Measurements from ENCODE around the gene RNF123.

Gene RNF123

DNA sequence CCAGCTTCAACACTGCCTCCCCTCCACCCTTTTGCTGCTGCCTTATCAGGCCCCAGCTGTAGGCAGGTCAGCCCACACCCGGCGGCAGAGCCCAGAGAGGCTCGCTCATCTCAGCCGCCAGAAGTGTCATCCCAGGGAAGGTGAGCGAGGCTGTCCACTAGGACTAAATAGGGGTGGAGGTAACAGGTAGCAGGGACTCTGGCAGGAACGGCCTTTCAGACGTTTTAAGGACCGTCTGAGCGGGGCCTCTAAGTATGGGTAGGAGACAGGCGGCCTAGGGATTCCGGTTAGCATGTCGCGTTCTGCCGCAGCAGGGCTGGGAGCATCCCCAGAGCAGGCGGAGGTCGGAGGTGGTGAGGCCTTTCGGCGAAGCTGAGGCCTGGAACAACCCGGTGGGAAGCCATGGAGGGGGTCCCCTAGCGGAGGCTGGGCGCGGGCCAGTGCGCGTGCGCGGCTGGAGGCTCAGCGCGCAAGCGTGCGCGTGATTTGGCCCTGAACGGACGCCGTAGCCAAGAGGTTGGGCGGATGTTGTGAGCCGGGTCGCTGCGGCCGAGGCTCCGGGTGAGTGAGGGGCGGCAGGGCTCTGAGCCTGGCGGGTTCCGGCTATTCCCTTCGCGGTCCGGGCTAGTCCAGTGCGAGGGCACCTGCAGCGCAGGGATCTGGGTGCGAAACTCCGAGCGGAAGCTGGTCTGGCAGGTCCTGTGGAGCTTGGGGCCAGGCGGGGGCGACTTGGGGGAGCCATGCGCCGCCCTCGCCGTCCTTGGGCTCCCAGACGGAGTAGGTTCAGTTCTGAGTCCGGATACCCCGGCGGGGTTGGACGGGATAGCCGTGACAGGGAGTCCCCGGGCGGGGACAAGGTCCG, at the start of gene RNF123, which contains the start of gene MST1:
Gene RNF123 (plus strand): TSS at position 512 of the 862 bp plus-strand sequence. CDS start 1,609 bp downstream, outside the sequence.
Gene MST1 (minus strand): TSS at position 429 of the 862 bp plus-strand sequence. CDS start 783 bp downstream, outside the sequence.
- no peak for DNase-seq

DNA sequence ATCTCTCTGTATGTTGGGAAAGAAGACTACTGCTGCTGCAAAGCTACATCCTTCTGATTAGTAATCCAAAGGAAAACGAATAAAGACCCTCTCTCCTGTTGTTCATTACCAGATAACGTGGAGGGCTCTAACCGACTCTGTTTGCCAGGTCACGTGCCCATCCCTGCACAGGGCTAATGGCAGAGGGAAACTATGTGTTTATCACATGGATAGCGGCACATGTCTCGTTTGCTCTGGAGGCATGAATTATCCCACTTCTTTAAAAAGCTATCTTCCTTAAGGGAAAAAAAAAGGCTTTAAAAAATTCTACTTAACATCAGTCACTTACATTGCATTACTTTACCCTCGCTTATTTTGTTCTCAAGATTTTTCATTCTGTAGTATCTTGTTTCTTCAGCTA, 48.1 kb upstream of the RNF123 start:
- DNase-seq, result no peak

DNA sequence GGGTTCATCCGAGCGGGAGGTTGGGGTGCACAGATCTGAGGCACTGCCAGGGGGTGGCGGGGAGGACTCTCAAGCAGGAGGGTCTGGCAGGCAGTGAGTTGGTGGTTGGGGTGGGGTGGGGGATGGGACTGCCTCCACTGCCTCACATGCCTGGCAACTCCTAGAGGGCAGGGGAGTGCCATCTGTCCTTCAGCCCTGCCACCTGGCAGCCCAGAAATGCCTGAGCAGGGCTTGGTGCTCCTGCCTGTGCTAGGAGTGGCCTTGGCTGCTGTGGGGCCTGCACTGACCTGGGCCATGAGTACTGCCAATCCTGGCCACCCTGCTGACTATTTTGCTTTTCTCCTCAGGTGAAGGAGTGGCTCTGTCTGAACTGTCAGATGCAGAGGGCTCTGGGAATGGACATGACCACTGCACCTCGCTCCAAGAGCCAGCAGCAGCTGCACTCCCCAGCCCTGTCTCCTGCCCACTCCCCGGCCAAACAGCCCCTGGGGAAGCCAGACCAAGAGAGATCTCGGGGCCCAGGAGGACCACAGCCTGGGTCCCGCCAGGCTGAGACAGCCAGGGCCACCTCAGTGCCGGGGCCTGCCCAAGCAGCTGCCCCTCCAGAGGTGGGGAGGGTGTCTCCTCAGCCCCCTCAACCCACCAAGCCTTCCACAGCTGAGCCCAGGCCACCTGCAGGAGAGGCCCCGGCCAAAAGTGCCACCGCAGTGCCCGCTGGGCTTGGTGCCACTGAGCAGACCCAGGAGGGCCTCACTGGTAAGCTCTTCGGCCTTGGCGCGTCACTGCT, 47.2 kb upstream of the RNF123 start:
- DNase-seq, result no peak

DNA sequence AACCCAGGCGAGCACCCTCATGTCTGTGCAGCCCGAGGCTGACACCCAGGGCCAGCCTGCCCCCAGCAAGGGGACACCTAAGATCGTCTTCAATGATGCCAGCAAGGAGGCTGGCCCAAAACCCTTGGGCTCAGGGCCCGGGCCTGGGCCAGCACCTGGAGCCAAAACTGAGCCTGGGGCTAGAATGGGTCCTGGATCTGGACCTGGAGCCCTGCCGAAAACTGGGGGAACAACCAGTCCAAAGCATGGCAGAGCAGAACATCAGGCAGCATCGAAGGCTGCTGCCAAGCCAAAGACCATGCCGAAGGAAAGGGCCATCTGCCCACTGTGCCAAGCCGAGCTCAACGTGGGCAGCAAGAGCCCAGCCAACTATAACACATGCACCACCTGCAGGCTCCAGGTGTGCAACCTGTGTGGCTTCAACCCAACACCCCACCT, 46.6 kb upstream of the RNF123 start:
- DNase-seq, result no peak

DNA sequence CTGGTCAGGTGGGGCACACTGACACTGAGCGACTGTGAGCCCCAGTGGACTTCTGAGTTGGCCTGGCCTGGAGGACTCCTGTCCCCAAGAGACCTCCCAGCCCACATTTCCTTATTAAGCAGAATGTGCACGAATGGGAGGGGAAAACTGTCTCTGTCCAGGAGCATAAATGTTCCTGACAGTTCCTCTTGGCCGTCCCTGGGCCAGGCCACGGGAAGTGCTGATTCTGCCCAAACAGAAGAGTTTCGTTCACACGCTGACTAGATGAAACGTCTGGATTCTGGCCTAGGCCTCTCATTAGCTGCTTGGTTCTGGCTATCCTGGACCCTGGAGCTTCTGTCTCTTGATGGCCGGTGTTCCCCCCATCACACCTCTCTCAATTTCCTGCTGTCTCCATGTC, 44.7 kb upstream of the RNF123 start:
- no peak for DNase-seq

DNA sequence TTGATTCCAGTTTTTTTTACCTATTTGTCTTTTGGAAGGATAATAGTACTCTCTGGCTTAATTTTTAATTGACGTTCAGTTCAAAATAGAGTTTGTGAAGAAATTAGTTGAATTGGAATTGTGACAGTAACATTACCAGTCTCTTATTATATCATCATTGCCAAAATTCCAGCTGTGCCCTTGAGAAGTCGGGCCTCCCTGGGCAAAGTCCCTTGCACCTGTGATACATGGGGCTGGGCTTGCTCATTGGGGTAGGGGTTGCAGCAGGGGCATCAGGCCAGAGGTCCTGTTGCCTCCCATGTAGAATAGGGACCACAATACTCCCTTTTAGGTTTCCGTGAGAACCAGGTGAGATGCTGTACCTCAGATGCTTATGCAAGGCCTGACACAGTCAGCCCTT, 43.1 kb upstream of the RNF123 start:
- DNase-seq, result no peak

DNA sequence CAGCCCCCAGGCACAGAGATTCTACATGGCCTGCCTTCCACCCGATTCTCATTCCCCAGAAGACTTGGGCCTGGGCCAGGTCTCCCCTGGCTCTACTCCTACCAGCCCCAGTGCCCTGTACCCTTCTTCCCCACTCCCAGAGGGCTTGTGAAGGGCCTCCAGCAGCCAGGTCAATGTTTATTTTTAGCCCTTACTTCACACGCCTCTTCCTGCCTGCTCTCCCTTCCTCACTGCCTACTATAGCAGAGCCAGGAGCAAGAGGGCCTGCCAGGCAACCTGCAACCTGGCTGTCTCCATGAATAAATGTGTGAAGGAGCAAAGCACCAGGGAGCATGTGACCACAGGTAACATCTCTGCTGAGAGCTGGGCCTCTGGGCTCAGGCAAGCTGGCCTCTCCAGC, 41.6 kb upstream of the RNF123 start:
- DNase-seq, result no peak

DNA sequence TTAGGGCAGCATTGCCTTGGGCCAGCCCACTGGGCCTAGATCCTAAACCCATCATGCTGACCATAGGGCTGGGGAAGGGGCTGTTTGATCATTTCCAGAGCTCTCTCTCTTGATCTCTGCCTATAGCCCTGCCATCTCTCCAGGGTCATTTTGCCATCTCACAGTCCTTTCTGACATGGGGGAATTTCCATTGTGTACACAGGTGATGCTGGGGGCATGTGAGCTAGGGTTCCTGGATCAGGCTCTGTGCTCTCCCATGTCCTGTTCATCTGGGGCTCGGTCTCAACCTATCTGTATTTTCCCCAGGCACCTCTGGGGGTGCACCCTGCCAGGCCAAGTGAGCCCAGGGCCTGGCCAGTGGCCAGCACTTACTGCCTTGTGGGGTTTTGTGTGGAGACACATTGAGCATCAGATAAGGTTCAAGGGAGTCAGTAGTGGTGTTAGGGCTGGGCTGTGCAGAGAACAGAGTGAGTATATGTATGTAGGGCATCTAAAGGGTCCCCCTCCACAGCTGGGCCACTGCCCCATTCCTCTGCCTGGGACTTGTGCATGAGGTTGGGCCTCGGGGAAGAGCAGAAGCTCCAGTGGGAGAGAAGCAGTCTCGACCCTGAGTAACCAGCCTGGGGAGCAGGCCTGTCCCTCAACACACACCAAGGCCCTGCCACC, 40.9 kb upstream of the RNF123 start:
- no peak for DNase-seq

DNA sequence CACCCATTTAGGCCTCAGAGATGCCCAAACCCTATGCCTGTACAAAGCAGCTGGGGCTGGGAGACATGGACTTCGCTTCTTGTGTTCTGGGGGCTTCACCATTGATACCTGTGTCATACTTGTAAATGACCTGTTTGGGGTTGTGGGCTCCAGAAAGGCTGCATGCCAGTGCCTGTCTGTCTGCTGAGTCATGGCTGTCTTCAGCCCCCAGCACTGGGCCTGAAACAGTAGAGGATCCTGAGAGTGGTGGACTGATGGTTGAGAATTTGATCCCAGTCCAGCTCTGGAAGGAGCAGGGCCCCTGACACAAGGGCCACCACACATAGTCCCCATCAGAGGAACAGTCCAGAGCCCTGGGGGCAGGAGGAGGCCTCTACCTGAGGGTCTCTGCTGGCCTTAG, 39.8 kb upstream of the RNF123 start:
- DNase-seq, result no peak

DNA sequence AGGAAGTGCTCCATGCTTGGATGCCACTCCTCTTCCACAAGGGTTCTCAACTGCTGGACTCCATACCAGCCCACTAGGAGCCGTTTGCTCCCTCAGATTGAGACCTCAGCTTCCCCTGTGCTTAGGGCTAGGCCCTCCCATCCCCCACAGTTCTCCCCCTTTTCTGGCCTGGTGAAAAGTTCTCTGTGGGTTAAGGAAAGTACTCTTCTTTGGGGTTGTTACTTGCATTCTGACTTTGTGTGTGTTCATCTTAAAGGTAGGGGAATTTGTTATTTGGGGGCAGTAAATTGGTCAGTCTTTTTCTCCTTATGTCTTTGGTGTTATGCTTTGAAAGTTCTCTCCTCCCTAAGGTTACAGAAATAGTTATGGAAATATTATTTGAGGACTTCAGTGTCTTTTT, 39.2 kb upstream of the RNF123 start:
- no peak for DNase-seq

DNA sequence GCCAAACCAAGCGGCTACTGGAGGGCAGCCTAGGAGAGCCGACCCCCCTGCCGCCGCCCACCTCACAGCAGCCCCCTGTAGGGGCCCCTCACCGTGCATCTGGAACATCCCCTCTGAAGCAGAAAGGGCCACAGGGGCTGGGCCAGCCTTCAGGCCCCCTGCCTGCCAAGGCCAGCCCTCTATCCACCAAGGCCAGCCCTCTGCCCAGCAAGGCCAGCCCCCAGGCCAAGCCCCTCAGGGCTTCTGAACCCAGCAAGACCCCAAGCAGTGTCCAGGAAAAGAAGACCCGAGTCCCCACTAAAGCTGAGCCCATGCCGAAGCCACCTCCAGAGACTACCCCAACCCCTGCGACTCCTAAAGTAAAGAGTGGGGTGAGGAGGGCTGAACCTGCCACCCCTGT, 38.7 kb upstream of the RNF123 start:
- no peak for DNase-seq

DNA sequence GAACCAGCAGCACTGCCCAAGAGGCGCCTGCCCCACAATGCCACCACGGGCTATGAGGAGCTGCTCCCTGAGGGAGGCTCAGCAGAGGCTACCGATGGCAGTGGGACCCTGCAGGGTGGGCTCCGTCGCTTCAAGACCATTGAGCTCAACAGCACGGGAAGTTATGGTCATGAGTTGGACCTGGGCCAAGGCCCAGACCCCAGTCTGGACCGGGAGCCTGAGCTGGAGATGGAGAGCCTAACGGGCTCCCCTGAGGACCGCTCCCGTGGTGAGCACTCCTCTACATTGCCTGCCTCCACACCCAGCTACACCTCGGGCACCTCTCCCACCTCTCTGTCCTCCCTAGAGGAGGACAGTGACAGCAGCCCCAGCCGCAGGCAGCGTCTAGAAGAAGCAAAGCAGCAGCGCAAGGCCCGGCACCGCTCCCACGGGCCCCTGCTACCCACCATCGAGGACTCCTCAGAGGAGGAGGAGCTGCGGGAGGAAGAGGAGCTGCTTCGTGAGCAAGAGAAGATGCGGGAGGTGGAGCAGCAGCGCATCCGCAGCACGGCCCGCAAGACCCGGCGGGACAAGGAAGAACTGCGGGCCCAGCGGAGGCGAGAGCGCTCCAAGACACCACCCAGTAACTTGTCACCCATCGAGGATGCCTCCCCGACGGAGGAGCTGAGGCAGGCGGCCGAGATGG, 37.0 kb upstream of the RNF123 start:
- no peak for DNase-seq

DNA sequence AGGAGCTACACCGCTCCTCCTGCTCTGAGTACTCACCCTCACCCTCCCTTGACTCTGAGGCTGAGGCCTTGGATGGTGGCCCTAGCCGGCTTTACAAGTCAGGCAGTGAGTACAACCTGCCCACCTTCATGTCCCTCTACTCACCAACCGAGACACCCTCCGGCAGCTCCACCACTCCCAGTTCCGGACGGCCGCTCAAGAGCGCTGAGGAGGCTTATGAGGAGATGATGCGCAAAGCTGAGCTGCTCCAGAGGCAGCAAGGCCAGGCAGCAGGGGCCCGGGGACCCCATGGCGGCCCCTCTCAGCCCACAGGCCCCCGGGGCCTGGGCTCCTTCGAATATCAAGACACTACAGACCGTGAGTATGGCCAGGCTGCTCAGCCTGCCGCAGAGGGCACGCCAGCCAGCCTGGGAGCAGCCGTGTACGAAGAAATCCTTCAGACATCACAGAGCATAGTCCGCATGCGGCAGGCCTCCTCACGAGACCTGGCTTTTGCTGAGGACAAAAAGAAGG, 36.4 kb upstream of the RNF123 start:
- DNase-seq, result no peak

DNA sequence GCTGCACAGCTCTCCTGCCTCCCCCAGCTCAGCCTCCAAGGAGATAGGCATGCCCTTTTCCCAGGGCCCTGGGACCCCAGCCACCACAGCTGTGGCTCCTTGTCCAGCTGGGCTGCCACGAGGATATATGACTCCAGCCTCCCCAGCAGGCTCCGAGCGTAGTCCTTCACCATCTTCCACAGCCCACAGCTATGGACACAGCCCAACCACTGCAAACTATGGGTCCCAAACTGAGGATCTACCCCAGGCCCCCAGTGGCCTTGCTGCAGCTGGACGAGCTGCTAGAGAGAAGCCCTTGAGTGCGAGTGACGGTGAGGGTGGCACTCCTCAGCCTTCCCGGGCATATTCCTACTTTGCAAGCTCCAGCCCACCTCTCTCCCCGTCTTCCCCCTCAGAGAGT, 35.7 kb upstream of the RNF123 start:
- no peak for DNase-seq

DNA sequence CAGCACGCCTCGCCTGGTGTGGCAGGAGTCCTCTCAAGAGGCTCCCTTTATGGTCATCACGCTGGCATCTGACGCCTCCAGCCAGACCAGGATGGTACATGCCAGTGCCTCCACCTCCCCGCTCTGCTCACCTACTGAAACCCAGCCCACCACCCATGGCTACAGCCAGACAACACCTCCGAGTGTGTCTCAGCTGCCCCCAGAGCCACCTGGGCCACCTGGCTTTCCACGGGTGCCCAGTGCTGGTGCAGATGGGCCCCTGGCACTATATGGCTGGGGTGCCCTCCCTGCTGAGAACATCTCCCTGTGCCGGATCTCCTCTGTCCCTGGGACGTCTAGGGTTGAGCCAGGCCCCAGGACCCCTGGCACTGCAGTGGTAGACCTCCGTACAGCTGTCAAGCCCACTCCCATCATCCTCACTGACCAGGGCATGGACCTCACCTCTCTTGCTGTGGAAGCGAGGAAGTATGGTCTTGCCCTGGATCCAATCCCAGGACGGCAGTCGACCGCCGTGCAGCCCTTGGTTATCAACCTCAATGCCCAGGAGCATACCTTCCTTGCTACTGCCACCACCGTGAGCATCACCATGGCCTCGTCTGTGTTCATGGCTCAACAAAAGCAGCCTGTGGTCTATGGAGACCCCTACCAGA, 35.1 kb upstream of the RNF123 start:
- no peak for DNase-seq

DNA sequence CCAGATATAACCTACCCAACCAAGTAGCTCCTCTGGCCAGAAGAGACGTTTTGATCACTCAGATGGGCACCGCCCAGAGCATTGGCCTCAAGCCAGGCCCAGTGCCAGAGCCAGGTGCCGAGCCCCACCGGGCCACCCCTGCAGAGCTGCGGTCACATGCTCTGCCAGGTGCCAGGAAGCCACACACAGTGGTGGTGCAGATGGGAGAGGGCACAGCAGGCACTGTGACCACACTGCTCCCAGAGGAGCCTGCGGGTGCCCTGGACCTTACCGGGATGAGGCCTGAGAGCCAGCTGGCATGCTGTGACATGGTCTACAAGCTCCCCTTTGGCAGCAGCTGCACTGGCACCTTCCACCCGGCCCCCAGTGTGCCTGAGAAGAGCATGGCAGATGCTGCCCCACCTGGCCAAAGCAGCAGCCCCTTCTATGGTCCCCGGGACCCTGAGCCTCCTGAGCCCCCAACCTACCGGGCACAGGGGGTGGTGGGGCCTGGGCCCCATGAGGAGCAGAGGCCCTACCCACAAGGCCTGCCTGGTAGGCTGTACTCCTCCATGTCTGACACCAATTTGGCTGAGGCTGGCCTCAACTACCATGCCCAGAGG, 34.3 kb upstream of the RNF123 start:
- DNase-seq, result no peak

DNA sequence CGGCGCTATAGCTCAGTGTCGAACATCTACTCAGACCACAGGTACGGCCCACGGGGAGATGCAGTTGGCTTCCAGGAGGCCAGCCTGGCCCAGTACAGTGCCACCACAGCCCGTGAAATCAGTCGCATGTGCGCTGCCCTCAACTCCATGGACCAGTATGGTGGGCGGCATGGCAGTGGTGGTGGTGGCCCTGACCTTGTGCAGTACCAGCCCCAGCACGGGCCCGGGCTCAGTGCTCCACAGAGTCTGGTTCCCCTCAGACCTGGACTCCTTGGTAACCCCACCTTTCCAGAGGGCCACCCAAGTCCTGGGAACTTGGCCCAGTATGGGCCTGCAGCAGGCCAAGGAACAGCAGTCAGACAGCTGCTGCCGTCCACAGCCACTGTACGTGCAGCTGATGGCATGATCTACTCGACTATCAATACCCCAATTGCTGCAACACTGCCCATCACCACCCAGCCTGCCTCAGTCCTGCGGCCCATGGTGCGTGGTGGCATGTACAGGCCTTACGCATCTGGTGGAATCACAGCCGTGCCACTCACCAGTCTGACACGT, 33.5 kb upstream of the RNF123 start:
- DNase-seq, result no peak

DNA sequence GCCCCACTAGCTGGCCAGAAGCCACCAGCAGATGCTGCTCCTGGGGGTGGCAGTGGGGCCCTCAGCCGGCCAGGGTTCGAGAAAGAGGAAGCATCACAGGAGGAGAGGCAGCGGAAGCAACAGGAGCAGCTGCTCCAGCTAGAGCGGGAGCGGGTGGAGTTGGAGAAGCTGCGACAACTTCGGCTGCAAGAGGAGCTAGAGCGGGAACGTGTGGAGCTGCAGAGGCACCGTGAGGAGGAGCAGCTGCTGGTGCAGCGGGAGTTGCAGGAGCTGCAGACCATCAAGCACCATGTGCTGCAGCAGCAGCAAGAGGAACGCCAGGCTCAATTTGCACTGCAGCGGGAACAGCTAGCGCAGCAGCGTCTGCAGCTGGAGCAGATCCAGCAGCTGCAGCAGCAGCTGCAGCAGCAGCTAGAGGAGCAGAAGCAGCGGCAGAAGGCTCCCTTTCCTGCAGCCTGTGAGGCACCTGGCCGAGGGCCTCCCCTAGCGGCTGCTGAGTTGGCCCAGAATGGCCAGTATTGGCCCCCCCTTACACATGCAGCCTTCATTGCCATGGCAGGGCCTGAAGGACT, 32.7 kb upstream of the RNF123 start:
- no peak for DNase-seq

DNA sequence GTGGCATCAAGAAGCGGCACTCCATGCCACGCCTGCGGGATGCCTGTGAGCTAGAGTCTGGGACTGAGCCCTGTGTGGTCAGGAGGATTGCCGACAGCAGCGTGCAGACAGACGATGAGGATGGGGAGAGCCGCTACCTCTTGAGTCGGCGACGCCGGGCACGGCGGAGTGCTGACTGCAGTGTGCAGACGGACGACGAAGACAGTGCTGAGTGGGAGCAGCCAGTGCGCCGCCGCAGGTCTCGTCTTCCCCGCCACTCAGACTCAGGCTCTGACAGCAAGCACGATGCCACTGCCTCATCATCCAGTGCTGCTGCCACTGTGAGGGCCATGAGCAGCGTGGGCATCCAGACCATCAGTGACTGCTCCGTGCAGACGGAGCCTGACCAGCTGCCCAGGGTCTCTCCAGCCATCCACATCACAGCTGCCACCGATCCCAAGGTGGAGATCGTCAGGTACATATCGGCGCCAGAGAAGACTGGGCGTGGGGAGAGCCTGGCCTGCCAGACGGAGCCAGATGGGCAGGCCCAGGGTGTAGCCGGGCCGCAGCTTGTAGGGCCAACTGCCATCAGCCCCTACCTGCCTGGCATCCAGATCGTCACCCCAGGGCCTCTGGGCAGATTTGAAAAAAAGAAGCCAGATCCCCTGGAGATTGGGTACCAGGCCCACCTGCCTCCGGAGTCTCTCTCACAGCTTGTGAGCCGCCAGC, 32.0 kb upstream of the RNF123 start:
- DNase-seq, result no peak

DNA sequence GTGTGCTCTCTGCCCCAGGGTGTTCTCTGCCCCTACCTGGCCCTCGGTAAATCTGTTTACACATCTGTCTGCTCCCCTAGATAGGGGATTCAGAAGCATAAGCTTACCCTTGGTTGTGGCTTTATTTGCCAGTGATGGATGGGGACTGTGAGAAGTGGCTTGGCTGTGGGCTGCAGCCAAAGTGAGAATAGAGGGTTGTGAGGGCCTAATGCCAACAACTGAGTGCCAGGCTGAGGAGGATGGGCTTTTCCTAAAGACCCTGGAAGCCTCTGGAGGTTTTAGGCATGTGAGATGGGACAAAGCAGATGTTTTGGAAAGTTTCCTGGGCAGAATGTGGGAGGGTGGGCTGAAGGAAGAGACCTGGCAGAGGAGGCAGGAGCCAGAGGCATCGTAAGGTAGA, 30.6 kb upstream of the RNF123 start:
- no peak for DNase-seq

Measured in GF-D8 (cell line).